SK-N-SH (cell line): Measurements from ENCODE around the gene POLN. TPM values are rescaled to one million over a fixed set of nuclear protein-coding genes. Genes with fewer than 3 reads are reported as not detected.

Experiments
- CTCF ChIA-PET: fragments of 300-600, 350-600 bp; formaldehyde crosslinking; extraction: SDS; loops from one replicate; lab custom pipeline; 2021; lab: Yijun Ruan, JAX
- POLR2A ChIA-PET: fragments of 350-600 bp; sonication (Branson Sonifier 250); formaldehyde crosslinking; extraction: SDS; loops from one replicate; lab custom pipeline; 2020; ENCODE audit warnings: antibody characterized with exemption, inconsistent platforms; lab: Yijun Ruan, JAX
- DNase-seq: peaks from one replicate; pipeline ENCODE4 v3.0.0; 2012
- H2AFZ ChIP-seq: fragments of 200-600 bp; sonication (generic); 2 replicates; pipeline ENCODE4 v1.8.1; 2016; ENCODE audit warnings: antibody characterized with exemption, mild to moderate bottlenecking, low read depth
- H3F3A ChIP-seq: fragments of 200-600 bp; sonication (generic); replicated peaks from 2 replicates; pipeline ENCODE3; 2016; ENCODE audit warnings: antibody characterized with exemption, mild to moderate bottlenecking; ENCODE audit not compliant: insufficient read depth
- H3K27ac ChIP-seq, 2 experiments: fragments of 200-500 bp in 1 of 2; fragments of 200-600 bp in 1 of 2; sonication (Bioruptor generic) in 1 of 2; sonication (generic), shearing (Covaris generic) in 1 of 2; 2 replicates each; pipeline versions ENCODE4 v1.5.1 to v1.6.1; 2014 to 2016; ENCODE audit warnings: low read depth in 2 of 2, inconsistent platforms in 1 of 2, low read length in 1 of 2, mild to moderate bottlenecking in 1 of 2, mixed read lengths in 1 of 2
- H3K27me3 ChIP-seq: fragments of 200-600 bp; sonication (generic), shearing (Covaris generic); 2 replicates; pipeline ENCODE4 v1.6.1; 2016; ENCODE audit warnings: mixed run types; ENCODE audit not compliant: insufficient read depth
- H3K36me3 ChIP-seq, 2 experiments: fragments of 200-500 bp in 1 of 2; fragments of 200-600 bp in 1 of 2; sonication (Bioruptor generic) in 1 of 2; sonication (generic) in 1 of 2; replicated peaks in 1 of 2; 2 replicates each; pipeline versions ENCODE3 to v1.5.1; 2014 to 2016; ENCODE audit warnings: low read length in 1 of 2, mild to moderate bottlenecking in 1 of 2; ENCODE audit not compliant: insufficient read depth in 2 of 2, control insufficient read depth in 1 of 2
- H3K4me1 ChIP-seq, 2 experiments: fragments of 200-500 bp in 1 of 2; fragments of 200-600 bp in 1 of 2; sonication (Bioruptor generic) in 1 of 2; sonication (generic), shearing (Covaris generic) in 1 of 2; 2 replicates each; pipeline versions ENCODE4 v1.5.1 to v1.6.1; 2014 to 2016; ENCODE audit warnings: low read depth in 1 of 2, low read length in 1 of 2, mixed run types in 1 of 2; ENCODE audit not compliant: insufficient read depth in 2 of 2, control insufficient read depth in 1 of 2
- H3K4me2 ChIP-seq: fragments of 200-600 bp; sonication (generic), shearing (Covaris generic); 2 replicates; pipeline ENCODE4 v1.6.1; 2017; ENCODE audit warnings: mixed run types
- H3K4me3 ChIP-seq, 2 experiments: fragments of 200-500 bp in 1 of 2; fragments of 200-600 bp in 1 of 2; sonication (Bioruptor generic) in 1 of 2; sonication (generic), shearing (Covaris generic) in 1 of 2; 2 replicates each; pipeline versions ENCODE4 v1.5.1 to v1.8.1; 2014 to 2016; ENCODE audit warnings: low read depth in 2 of 2, inconsistent platforms in 1 of 2, low read length in 1 of 2, mild to moderate bottlenecking in 1 of 2, mixed read lengths in 1 of 2, moderate library complexity in 1 of 2
- H3K79me2 ChIP-seq: fragments of 200-600 bp; sonication (generic); 2 replicates; pipeline ENCODE4 v1.8.1; 2017; ENCODE audit warnings: mild to moderate bottlenecking; ENCODE audit not compliant: insufficient read depth
- H3K9ac ChIP-seq: fragments of 200-600 bp; sonication (generic); 2 replicates; pipeline ENCODE4 v1.6.1; 2017; ENCODE audit warnings: mixed run types
- H3K9me2 ChIP-seq: fragments of 200-600 bp; sonication (generic); 2 replicates; pipeline ENCODE4 v1.6.1; 2017; ENCODE audit warnings: mixed run types
- H3K9me3 ChIP-seq: fragments of 200-600 bp; sonication (generic); 2 replicates; pipeline ENCODE4 v1.6.1; 2017; ENCODE audit warnings: mixed run types, mild to moderate bottlenecking, moderate library complexity
- H4K20me1 ChIP-seq: fragments of 200-600 bp; sonication (generic); 2 replicates; pipeline ENCODE4 v1.6.1; 2017; ENCODE audit warnings: mild to moderate bottlenecking, mixed run types; ENCODE audit not compliant: insufficient read depth
- FOSL2 ChIP-seq: IDR thresholded peaks from 2 replicates; pipeline ENCODE4 v1.4.0; 2012; ENCODE audit warnings: low read depth, mild to moderate bottlenecking, moderate library complexity, borderline replicate concordance
- GABPA ChIP-seq: IDR thresholded peaks from 2 replicates; pipeline ENCODE4 v1.4.0; 2012; ENCODE audit warnings: low read depth, mild to moderate bottlenecking
- JUND ChIP-seq: IDR thresholded peaks from 2 replicates; pipeline ENCODE4 v1.4.0; 2012
- MXI1 ChIP-seq: IDR thresholded peaks from 2 replicates; pipeline ENCODE4 v1.6.1; 2012; ENCODE audit warnings: mild to moderate bottlenecking, low read depth, low read length, improper control_type of control experiment
- NFIC ChIP-seq: IDR thresholded peaks from 2 replicates; pipeline ENCODE4 v1.4.0; 2012; ENCODE audit warnings: borderline replicate concordance
- NRF1 ChIP-seq: IDR thresholded peaks from 2 replicates; pipeline ENCODE4 v1.6.1; 2012; ENCODE audit warnings: low read depth, mild to moderate bottlenecking, low read length
- POLR2AphosphoS5 ChIP-seq: IDR thresholded peaks from 2 replicates; pipeline ENCODE4 v1.6.1; 2012; ENCODE audit warnings: low read depth, low read length
- RAD21 ChIP-seq: IDR thresholded peaks from 2 replicates; pipeline ENCODE4 v1.6.1; 2012; ENCODE audit warnings: mild to moderate bottlenecking, low read length
- RCOR1 ChIP-seq: fragments of 150-350 bp; IDR thresholded peaks from 2 replicates; pipeline ENCODE4 v1.6.1; 2017; ENCODE audit warnings: antibody characterized with exemption, low read length
- RXRA ChIP-seq: IDR thresholded peaks from 2 replicates; pipeline ENCODE4 v1.4.0; 2012; ENCODE audit warnings: low read depth, mild to moderate bottlenecking, borderline replicate concordance
- SMC3 ChIP-seq: IDR thresholded peaks from 2 replicates; pipeline ENCODE4 v1.6.1; 2012; ENCODE audit warnings: low read depth, low read length, improper control_type of control experiment
- TAF1 ChIP-seq: IDR thresholded peaks from 2 replicates; pipeline ENCODE4 v1.6.1; 2012; ENCODE audit warnings: low read depth, mild to moderate bottlenecking, low read length, moderate library complexity, borderline replicate concordance
- TCF12 ChIP-seq: IDR thresholded peaks from 2 replicates; pipeline ENCODE4 v1.4.0; 2012
- WGBS: methylation state at CpG from one replicate; pipeline ENCODE4 v1.1.6; 2017; ENCODE audit warnings: low lambda C conversion rate; 5-methylcytosine and 5-hydroxymethylcytosine counted together
- polyA plus RNA-seq, 3 experiments: library from polyadenylated mRNA; depleted of rRNA; stranded (reverse); fragments of >200 nt; gene quantifications; 2 replicates each; pipeline ENCODE4 v1.2.3, GENCODE V29; 2012
- TF ChIP-seq, protein P1 (sequence below): fragments of 200-600 bp; sonication (generic); IDR thresholded peaks from 2 replicates; pipeline ENCODE4 v1.6.1; 2017; ENCODE audit warnings: antibody characterized with exemption, mild to moderate bottlenecking, moderate library complexity
- TF ChIP-seq, protein P2 (sequence below): IDR thresholded peaks from 2 replicates; pipeline ENCODE4 v1.4.0; 2012; ENCODE audit warnings: low read depth

The POLN gene
- polyA plus RNA-seq, 1 of the 3 experiments (the other 2 are of a cell fraction) = 0.67 TPM

DNA sequence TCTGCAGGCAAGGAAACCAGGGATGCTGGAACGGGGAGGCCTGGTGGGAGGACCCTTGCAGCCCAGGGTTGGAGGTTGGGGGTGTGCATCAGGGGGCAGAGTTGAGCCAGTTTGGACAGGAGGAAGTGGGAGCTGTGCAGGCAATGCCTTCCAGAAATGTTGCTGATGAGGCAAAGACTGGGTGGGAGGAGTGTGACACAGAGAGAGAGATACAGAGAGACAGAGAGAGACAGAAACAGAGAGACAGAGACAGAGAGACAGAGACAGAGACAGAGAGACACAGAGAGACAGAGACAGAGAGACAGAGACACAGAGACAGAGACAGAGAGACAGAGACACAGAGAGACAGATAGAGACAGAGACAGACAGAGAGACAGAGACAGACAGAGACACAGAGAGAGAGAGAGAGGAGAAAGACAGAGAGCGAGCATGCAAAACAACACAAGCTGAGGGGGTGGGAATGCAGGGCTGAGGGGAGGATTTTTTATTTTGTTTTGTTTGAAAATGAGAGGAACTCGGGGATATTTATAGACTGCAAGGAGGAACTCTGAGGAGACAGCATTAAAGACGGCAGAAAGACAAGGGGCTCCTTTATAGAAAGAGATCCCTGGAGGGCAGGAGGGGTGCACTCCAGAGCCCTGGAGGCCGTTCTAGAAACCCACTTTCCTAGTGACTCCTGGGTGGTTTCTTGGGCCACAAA is 1.9 kb upstream of the POLN start:
- peak; percentile 72 for DNase-seq
- no peak overlapping the region for H3K4me2 ChIP-seq
- no peak overlapping the region for H3K27ac ChIP-seq
- peaks cover 30% of the 10 kb centered on the region for H3K79me2 ChIP-seq
- no peak overlapping the region for H3K9ac ChIP-seq
- H3K9me3 ChIP-seq = no peaks in the 10 kb centered on the region
- CTCF ChIA-PET = interaction anchor here (0.8 to 2.3 kb wide), 6 partner anchors 24 to 222 kb away, joined by 3 to 8 read pairs (median 4); no protein-coding TSS in a partner anchor
- H3F3A ChIP-seq = peaks cover 10% of the 10 kb centered on the region
- H3K4me1 ChIP-seq = peaks cover 19 to 20% of the 10 kb centered on the region in 2 experiments; a peak in 3 of 4 replicates
- WGBS = 81% methylated on average over 5 of the region's 5 CpGs
- H3K36me3 ChIP-seq = peaks cover 13 to 27% of the 10 kb centered on the region in 2 experiments
- peaks cover 25% of the 10 kb centered on the region; the same call in 1 of the 2 replicates for H4K20me1 ChIP-seq
- POLR2A ChIA-PET = interaction anchor here (0.8 kb wide), 1 partner anchor 14 kb away, joined by 3 read pairs; no protein-coding TSS in a partner anchor
- no peak overlapping the region for H3K4me3 ChIP-seq
- H3K9me2 ChIP-seq = no peaks in the 10 kb centered on the region
- H3K27me3 ChIP-seq = no peaks in the 10 kb centered on the region
- no peak overlapping the region for H2AFZ ChIP-seq
- TF ChIP-seq NRF1 (no peak), RCOR1 (no peak), POLR2AphosphoS5 (no peak), TAF1 (no peak), SMC3 (peak; percentile 36; the same call in 1 of the 2 replicates), MXI1 (no peak), TCF12 (no peak), RAD21 (peak; percentile 70), GABPA (no peak)
- TF ChIP-seq, protein P1, sequence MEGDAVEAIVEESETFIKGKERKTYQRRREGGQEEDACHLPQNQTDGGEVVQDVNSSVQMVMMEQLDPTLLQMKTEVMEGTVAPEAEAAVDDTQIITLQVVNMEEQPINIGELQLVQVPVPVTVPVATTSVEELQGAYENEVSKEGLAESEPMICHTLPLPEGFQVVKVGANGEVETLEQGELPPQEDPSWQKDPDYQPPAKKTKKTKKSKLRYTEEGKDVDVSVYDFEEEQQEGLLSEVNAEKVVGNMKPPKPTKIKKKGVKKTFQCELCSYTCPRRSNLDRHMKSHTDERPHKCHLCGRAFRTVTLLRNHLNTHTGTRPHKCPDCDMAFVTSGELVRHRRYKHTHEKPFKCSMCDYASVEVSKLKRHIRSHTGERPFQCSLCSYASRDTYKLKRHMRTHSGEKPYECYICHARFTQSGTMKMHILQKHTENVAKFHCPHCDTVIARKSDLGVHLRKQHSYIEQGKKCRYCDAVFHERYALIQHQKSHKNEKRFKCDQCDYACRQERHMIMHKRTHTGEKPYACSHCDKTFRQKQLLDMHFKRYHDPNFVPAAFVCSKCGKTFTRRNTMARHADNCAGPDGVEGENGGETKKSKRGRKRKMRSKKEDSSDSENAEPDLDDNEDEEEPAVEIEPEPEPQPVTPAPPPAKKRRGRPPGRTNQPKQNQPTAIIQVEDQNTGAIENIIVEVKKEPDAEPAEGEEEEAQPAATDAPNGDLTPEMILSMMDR = peak; percentile 24

DNA sequence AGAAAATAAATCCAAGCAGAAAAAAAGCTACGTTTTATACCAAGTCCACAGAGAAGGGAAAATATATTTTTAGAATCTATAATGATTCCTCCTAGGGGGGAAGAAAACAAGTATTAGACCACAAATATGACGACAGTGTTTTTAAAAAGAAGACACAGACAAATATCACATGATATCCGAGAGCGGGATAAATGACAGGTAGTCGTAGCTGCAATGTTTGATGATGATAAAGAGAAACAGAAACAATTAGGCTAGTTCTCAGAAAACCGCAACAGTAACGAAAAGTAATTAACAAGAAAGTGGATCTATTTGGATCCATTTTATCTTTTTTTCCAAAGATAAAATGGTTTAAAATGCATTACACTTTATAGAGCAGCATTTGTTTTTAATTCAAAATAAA is 918 bp downstream of the POLN start:
- Histone ChIP-seq H2AFZ (peak overlapping the region; percentile 61; the same call in 1 of the 2 replicates), H3K27ac (peak overlapping the region in 1 of 2 experiments; percentile 24; a peak in 2 of 4 replicates), H3K9me3 (no peaks in the 10 kb centered on the region), H3F3A (peaks cover 10% of the 10 kb centered on the region), H3K79me2 (peaks cover 49% of the 10 kb centered on the region), H3K4me2 (peak overlapping the region; percentile 89), H3K4me1 (peaks cover 25 to 28% of the 10 kb centered on the region in 2 experiments; a peak in 3 of 4 replicates), H3K9me2 (no peaks in the 10 kb centered on the region), H4K20me1 (peaks cover 29% of the 10 kb centered on the region; the same call in 1 of the 2 replicates), H3K27me3 (no peaks in the 10 kb centered on the region), H3K4me3 (peak overlapping the region; percentile 81 to 96), H3K9ac (peak overlapping the region; percentile 83), H3K36me3 (peaks cover 22 to 26% of the 10 kb centered on the region in 2 experiments)
- WGBS = 5% methylated on average over 7 of the region's 7 CpGs
- TF ChIP-seq, protein P2, sequence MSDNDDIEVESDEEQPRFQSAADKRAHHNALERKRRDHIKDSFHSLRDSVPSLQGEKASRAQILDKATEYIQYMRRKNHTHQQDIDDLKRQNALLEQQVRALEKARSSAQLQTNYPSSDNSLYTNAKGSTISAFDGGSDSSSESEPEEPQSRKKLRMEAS = no peak
- no peak for TF ChIP-seq JUND
- TF ChIP-seq NFIC = no peak
- no peak for TF ChIP-seq FOSL2
- no peak for TF ChIP-seq MXI1
- no peak for TF ChIP-seq RCOR1
- no peak for TF ChIP-seq TCF12
- no peak for TF ChIP-seq TAF1
- no peak for TF ChIP-seq SMC3
- TF ChIP-seq NRF1 = no peak
- TF ChIP-seq RXRA = no peak
- no peak for DNase-seq
- ChIA-PET CTCF (interaction anchor here (1.7 to 2.4 kb wide), 3 partner anchors 21 to 195 kb away, joined by 6 to 14 read pairs (median 9); partner anchors contain the start of genes CFAP99 and ZFYVE28), POLR2A (interaction anchor here (1.4 kb wide), 1 partner anchor 195 kb away, joined by 4 read pairs; no protein-coding TSS in a partner anchor)
